Measurements from ENCODE around the gene MAML2. TPM values are rescaled to one million over a fixed set of nuclear protein-coding genes. Genes with fewer than 3 reads are reported as not detected.

The MAML2 gene
- total and polyA plus RNA-seq, 2 of the 13 experiments (the other 11 are each of a cell fraction or from before 2014, with no cell fraction given), result 2.3 to 25.9 TPM

GRCh38 chr11:96338910-96339705 lies 3.9 kb downstream of the MAML2 start (continued):
- TF ChIP-seq IRF1 (CRISPR knock-in tag; IDR thresholded peaks at IDR 0.05; ENCODE audit: low read depth), result no peak
- no peak for TF ChIP-seq HMG20B (CRISPR knock-in tag; conservative IDR thresholded peaks at IDR 0.05)
- no peak for TF ChIP-seq NFRKB (IDR thresholded peaks at IDR 0.05)
- TF ChIP-seq AHR (CRISPR knock-in tag; IDR thresholded peaks at IDR 0.05), result no peak
- no peak; the same call in 1 of the 2 replicates for TF ChIP-seq ZNF605 (CRISPR knock-in tag; IDR thresholded peaks at IDR 0.05)
- TF ChIP-seq ZBTB40 (IDR thresholded peaks at IDR 0.05), result no peak
- no peak for TF ChIP-seq ZBTB40 (CRISPR knock-in tag; IDR thresholded peaks at IDR 0.05)
- TF ChIP-seq ZNF790 (CRISPR knock-in tag; IDR thresholded peaks at IDR 0.05; ENCODE audit: borderline replicate concordance), result no peak
- no peak for TF ChIP-seq ZNF552 (CRISPR knock-in tag; IDR thresholded peaks at IDR 0.05; ENCODE audit: borderline replicate concordance)
- TF ChIP-seq JUND (CRISPR knock-in tag; IDR thresholded peaks at IDR 0.05), result no peak
- no peak for TF ChIP-seq GLI4 (CRISPR knock-in tag; IDR thresholded peaks at IDR 0.05; ENCODE audit: borderline replicate concordance)
- TF ChIP-seq RXRB (CRISPR knock-in tag; IDR thresholded peaks at IDR 0.05; ENCODE audit: borderline replicate concordance), result no peak
- TF ChIP-seq HNRNPH1 (optimal IDR thresholded peaks at IDR 0.05; ENCODE audit: low read depth, low read length), result no peak
- TF ChIP-seq ZNF781 (CRISPR knock-in tag; IDR thresholded peaks at IDR 0.05; ENCODE audit: borderline replicate concordance, not compliant biosample characterization), result peak; percentile 33
- no peak for TF ChIP-seq NR3C1 (CRISPR knock-in tag; IDR thresholded peaks at IDR 0.05)
- no peak for TF ChIP-seq SKI (IDR thresholded peaks at IDR 0.05; ENCODE audit: partially characterized antibody)
- TF ChIP-seq IKZF4 (CRISPR knock-in tag; IDR thresholded peaks at IDR 0.05; ENCODE audit: borderline replicate concordance, low read depth, not compliant biosample characterization), result no peak
- TF ChIP-seq DNMT1 (CRISPR knock-in tag; IDR thresholded peaks at IDR 0.05), result no peak
- no peak for TF ChIP-seq ZNF160 (CRISPR knock-in tag; IDR thresholded peaks at IDR 0.05)
- no peak for TF ChIP-seq ZNF253 (CRISPR knock-in tag; IDR thresholded peaks at IDR 0.05; ENCODE audit: borderline replicate concordance)
- no peak for TF ChIP-seq GFI1 (CRISPR knock-in tag; IDR thresholded peaks at IDR 0.05; ENCODE audit: borderline replicate concordance)
- TF ChIP-seq NCOA2 (CRISPR knock-in tag; IDR thresholded peaks at IDR 0.05), result no peak; the same call in 1 of the 2 replicates
